HCEC 1CT (cell line): ENCODE measurements around the gene EFHB.
"Not testable (repeated sequence)": the region's sequence is repeated elsewhere in the genome, so short reads cannot be mapped to it uniquely, and the experiment has no call there.

Source experiments
- DNase-seq: peaks from one replicate; pipeline ENCODE4 v3.0.0-alpha.2; 2017

EFHB gene, protein sequence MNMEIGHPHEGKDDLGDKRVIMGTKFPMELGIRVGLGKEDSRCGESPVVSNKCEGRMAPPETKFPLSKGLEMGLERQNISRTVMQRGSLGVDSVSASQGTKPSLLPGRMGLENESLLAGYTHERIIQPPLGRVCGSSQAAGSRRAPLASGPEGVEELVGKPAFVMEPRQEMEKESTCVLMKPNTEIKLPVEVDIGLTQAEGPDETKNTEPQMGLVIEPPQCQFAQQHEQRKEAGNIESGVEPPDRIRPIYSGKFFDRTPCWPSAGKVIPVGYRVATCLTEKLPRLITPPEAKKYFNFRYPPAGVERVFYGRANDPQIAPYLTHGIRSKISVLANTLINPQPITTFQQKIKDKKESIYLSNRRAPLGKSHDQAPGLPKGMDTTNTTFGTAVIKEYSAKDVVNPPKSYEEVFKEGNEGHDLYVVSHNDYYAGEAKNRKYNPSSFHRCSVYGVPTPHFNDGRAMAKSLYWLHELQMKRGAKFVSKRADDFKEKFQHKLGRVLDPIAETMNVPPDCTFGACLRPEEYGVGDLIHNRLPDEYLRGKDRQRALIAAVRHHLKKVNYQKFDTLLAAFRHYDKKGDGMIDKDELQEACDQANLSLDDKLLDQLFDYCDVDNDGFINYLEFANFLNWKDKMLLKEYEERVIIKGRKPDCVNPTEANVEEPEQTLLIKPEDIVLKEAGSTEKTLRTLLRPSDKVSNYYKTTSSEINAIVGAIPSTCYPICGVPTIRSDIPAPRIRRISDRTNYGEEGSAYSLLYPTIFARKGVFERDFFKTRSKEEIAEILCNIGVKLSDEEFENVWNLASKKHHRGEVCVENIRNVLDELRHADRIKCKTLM

GRCh38 chr3:19934098-19934566, at the start of gene EFHB:
TSS of gene EFHB (minus strand) at chr3:19934217. CDS start at chr3:19934018, 199 bp downstream.
- DNase-seq: no peak

GRCh38 chr3:19972054-19972453, 38.0 kb upstream of the EFHB start:
- DNase-seq: peak; percentile 23

DNA sequence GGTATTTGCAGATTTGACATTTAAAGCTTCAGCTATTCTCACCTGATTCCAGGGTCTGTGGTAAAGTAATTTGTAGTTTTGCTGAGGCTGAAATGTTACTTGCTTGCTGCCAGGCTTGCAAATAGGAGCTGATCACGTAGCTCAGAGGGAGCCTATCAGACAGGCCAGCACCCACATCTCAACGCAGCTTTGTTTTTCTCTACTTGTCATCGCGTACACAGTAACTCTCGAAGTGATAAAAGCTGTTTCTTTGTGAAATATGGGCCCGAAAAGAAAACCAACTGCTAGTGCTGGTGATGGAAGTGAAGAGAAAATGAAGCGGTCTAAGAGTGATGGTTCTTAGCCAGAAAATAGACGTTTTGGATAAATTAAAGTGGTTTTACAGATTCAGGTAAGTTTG, 36.3 kb upstream of the EFHB start:
- DNase-seq: no peak

DNA sequence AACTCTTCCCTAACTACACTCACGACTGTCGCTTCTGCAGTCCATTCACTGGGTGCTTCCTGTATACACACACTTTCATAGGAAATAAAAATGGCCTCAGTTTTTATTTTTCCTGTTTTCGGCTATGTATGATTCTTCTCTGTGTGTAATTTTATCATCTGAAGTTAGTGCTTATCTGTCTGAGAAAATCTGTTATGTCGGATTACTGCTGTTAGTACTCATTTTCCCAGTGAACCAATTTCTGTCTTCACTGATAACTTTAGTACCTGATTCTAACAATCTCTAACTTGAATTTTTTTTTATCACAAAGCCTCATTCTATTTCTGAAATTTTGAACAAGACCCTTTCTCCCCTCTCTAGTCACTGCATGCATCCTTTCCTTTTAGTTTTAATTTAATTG, 33.8 kb upstream of the EFHB start:
- no peak for DNase-seq

DNA sequence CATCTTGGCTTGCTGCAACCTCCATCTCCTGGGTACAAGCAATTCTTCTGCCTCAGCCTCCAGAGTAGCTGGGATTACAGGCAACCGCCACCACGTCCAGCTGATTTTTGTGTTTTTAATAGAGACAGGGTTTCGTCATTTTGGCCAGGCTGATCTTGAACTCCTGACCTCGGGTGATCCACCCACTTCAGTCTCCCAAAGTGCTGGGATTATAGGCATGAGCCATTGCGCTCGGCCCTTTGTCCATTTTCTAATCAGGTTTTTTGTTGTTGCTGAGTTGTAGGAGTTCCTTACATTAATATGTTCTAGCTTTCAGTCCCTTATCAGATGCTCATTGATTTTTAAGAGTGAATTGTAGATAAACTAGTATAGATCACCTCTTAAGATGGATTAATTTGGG, 33.2 kb upstream of the EFHB start:
- DNase-seq: no peak

- no peak for DNase-seq
These were observed 27.9 kb upstream of the EFHB start for GRCh38 chr3:19961960-19962359.

- DNase-seq: no peak
These were observed 26.7 kb upstream of the EFHB start for GRCh38 chr3:19960696-19961095.

DNA sequence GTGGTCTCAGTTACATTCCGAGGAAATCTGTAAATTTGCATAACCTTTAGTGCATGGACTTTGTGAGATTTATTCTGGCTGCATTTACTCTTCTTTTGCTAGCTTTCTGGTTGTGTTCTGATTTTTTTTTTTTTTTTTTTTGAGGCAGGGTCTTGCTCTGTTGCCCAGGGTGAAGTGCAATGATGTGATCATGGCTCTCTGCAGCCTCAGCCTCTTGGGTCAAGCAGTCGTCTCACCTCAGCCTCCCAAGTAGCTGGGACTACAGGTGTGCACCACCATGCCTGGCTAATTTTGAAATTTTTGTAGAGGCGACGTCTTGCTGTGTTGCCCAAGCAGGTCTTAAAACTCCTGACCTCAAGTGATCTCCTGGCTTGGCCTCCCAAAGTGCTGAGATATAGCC, 25.5 kb upstream of the EFHB start:
- DNase-seq: no peak

DNA sequence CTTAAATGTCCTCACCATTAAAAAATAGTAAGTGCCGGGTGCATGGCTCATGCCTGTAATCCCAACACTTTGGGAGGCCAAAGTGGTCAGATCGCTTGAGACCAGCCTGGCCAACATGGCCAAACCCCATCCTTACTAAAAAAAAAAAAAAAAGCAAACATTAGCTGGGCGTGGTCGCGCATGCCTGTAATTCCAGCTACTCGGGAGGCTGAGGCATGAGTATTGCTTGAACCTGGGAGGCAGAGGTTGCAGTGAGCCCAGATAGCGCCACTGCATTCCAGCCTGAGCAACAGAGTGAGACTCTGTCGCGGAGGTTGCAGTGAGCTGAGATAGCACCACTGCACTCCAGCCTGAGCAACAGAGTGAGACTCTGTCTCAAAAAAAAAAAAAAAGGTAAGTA, 23.3 kb upstream of the EFHB start:
- DNase-seq: not testable (repeated sequence)

DNA sequence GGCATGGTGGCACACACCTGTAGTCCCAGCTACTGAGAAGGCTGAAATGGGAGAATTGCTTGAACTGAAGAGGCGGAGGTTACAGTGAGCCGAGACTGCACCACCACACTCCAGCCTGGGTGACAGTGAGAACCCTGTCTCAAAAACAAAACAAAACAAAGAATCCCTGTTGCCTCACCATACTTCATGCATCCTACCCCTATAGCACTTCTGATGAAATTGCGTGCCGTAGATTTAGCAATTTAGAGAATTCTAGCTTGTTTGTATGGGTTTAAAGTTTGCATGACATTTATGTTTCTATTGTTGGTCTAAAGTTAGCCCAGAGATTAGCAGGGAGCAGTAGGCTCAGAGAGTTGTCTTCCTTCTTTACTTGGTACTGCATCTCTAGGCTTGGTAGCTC, 20.7 kb upstream of the EFHB start:
- no peak for DNase-seq

- no peak for DNase-seq
These were observed 16.3 kb upstream of the EFHB start for GRCh38 chr3:19950316-19950715.

- DNase-seq: no peak
These were observed 14.2 kb upstream of the EFHB start for GRCh38 chr3:19948226-19948591.

- peak; percentile 54 for DNase-seq
These were observed 13.7 kb upstream of the EFHB start for GRCh38 chr3:19947549-19948225.

DNA sequence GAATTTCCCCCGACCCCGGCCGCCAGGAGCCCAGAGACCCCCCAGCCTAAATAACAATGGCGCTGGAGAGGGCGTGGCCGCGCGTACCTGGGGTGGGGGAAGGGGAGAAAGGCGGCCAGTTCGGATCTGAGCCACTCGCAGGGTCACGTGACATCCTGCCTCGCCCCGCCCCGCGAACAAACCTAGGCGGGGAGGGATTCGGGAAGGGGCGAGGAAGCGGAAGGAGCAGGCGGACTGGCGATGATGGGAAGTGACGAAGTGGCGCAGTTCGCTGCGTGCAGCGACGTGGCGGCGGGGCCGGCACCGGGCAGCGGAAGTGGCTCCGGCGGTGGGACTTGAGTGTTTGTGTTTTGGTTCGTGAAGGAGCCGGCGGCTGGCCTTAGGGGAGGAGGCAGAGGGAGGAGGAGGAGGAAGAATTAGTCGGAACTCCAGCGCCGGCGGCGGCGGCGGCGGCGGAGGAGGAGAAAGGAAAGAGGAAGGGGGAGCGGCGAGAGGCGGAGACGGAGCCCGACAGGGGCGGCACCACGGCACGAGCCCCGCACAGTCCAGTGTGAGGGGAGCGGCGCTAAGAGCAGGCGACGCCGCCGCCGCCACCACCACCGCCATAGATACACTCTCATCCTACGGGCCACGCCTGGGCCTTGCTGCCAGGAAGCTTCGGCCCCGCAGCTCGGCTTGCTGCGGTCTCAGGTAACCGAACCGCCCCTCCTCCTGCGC, 13.0 kb upstream of the EFHB start, which contains the start of gene RAB5A:
TSS of gene RAB5A (plus strand) at position 266 of the 717 bp plus-strand sequence. CDS start 3,802 bp downstream, outside the sequence.
- DNase-seq: peak; percentile 99

- DNase-seq: no peak
These were observed 12.2 kb upstream of the EFHB start for GRCh38 chr3:19945969-19946831.

GRCh38 chr3:19945534-19945933, 11.5 kb upstream of the EFHB start:
- no peak for DNase-seq

GRCh38 chr3:19940643-19941042, 6.6 kb upstream of the EFHB start:
- no peak for DNase-seq

DNA sequence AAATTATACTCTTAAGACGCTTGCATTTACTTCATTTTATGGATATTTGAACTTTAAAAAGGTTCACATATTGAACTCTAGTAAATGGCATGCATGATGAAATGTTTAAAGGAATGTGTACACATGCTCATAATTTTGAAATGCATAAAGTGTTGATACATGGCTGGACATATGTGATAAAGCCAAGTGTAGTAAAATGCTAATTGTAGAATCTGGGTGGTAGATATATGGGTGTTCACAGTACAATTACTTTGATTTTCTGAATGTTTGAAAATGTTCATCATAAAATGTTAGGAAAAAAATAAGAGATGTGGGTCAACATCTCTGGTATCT, 4.2 kb upstream of the EFHB start:
- no peak for DNase-seq

GRCh38 chr3:19937459-19938294, 3.7 kb upstream of the EFHB start:
- DNase-seq: no peak

GRCh38 chr3:19932422-19932821, 1.6 kb downstream of the EFHB start:
- DNase-seq: no peak

GRCh38 chr3:19931767-19932188, 2.2 kb downstream of the EFHB start:
- DNase-seq: no peak
